HG02870 (cell line): ENCODE results near the gene UGT1A3.
"Not testable (repeated sequence)": the region's sequence is repeated elsewhere in the genome, so short reads cannot be mapped to it uniquely, and the experiment has no call there.

Experiments used
- ATAC-seq: cut with Tn5 transposase; IDR thresholded peaks from one replicate; pipeline ENCODE4 v1.9.1; 2021; ENCODE audit warnings: mild to moderate bottlenecking, moderate library complexity; ENCODE audit not compliant: unreplicated experiment

Gene UGT1A3

GRCh38 chr2:233728723-233729301 lies at the start of gene UGT1A3:
Gene UGT1A3 (plus strand): TSS chr2:233729042. CDS start chr2:233729127, 85 bp downstream.
- ATAC-seq: no peak

GRCh38 chr2:233679196-233679595 lies 49.6 kb upstream of the UGT1A3 start:
- no peak for ATAC-seq

- ATAC-seq: no peak
Measured at GRCh38 chr2:233680361-233681045, 48.3 kb upstream of the UGT1A3 start.

GRCh38 chr2:233681521-233682099 lies 47.2 kb upstream of the UGT1A3 start, which contains the start of gene UGT1A7:
Gene UGT1A7 (plus strand): TSS chr2:233681901. CDS start chr2:233681938, 37 bp downstream.
- no peak for ATAC-seq

- ATAC-seq: no peak
Measured at GRCh38 chr2:233684640-233685039, 44.2 kb upstream of the UGT1A3 start.

- ATAC-seq: no peak
Measured at GRCh38 chr2:233686928-233687327, 41.9 kb upstream of the UGT1A3 start.

- ATAC-seq: no peak
Measured at GRCh38 chr2:233688341-233688740, 40.5 kb upstream of the UGT1A3 start.

GRCh38 chr2:233689031-233689430 lies 39.8 kb upstream of the UGT1A3 start:
- no peak for ATAC-seq

- ATAC-seq: no peak
Measured at GRCh38 chr2:233689501-233689900, 39.3 kb upstream of the UGT1A3 start.

- no peak for ATAC-seq
Measured at GRCh38 chr2:233690444-233690843, 38.4 kb upstream of the UGT1A3 start.

- ATAC-seq: no peak
Measured at GRCh38 chr2:233691443-233692433, 37.1 kb upstream of the UGT1A3 start.

- no peak for ATAC-seq
Measured at GRCh38 chr2:233692648-233693047, 36.2 kb upstream of the UGT1A3 start, which contains the start of gene UGT1A6. Gene UGT1A6 (plus strand): TSS chr2:233692890. CDS start chr2:233693005, 115 bp downstream.

GRCh38 chr2:233693963-233694362 lies 34.9 kb upstream of the UGT1A3 start:
- ATAC-seq: no peak

- ATAC-seq: no peak
Measured at GRCh38 chr2:233698740-233699139, 30.1 kb upstream of the UGT1A3 start.

- no peak for ATAC-seq
Measured at GRCh38 chr2:233699424-233700027, 29.3 kb upstream of the UGT1A3 start.

GRCh38 chr2:233700028-233700635 lies 28.7 kb upstream of the UGT1A3 start:
- no peak for ATAC-seq

GRCh38 chr2:233700842-233701241 lies 28.0 kb upstream of the UGT1A3 start:
- ATAC-seq: not testable (repeated sequence)

- no peak for ATAC-seq
Measured at GRCh38 chr2:233702238-233702637, 26.6 kb upstream of the UGT1A3 start.

- ATAC-seq: no peak
Measured at GRCh38 chr2:233705911-233706506, 22.8 kb upstream of the UGT1A3 start.

- no peak for ATAC-seq
Measured at GRCh38 chr2:233706720-233707119, 22.1 kb upstream of the UGT1A3 start.
